Endothelial cell of umbilical vein (primary cell): ENCODE data around the gene SH3TC2.

Experiments
- CTCF ChIP-seq, 2 donors: IDR thresholded peaks; 1 replicate in 1 of 2; 2 replicates in 1 of 2; pipeline ENCODE4 v1.5.1; 2011; ENCODE audit warnings: low read length in 2 of 2, mild to moderate bottlenecking in 2 of 2, moderate library complexity in 2 of 2, control low read depth in 1 of 2, inconsistent platforms in 1 of 2, low read depth in 1 of 2; ENCODE audit not compliant: insufficient read depth in 1 of 2; ENCODE audit errors: extremely low read depth in 1 of 2
- JUN ChIP-seq: IDR thresholded peaks from 2 replicates; pipeline ENCODE4 v1.6.1; 2011; ENCODE audit warnings: borderline replicate concordance, low read depth; ENCODE audit not compliant: insufficient read length, insufficient read depth

GRCh38 chr5:149015561-149015960 lies 47.3 kb downstream of the SH3TC2 start:
- no peak for TF ChIP-seq CTCF (IDR thresholded peaks at IDR 0.05; ENCODE audit: extremely low read depth in 1 of 2, insufficient read depth in 1 of 2, low read depth in 1 of 2, low read length in 2 of 2)
- no peak for TF ChIP-seq JUN
